HG03064 (cell line): ENCODE measurements around the gene SEPTIN5.
"Not testable (repeated sequence)": the region's sequence is repeated elsewhere in the genome, so short reads cannot be mapped to it uniquely, and the experiment has no call there.

Experiments
- ATAC-seq: cut with Tn5 transposase; IDR thresholded peaks from one replicate; pipeline ENCODE4 v1.9.1; 2021; ENCODE audit warnings: low read depth; ENCODE audit not compliant: unreplicated experiment

The SEPTIN5 gene

GRCh38 chr22:19714312-19715187, at the start of gene SEPTIN5:
Gene SEPTIN5, plus strand, starts transcription at chr22:19714503. Its CDS starts 86 bp downstream, at chr22:19714589.
- no peak for ATAC-seq

- no peak for ATAC-seq
Observed at GRCh38 chr22:19664951-19665783, 49.1 kb upstream of the SEPTIN5 start.

DNA sequence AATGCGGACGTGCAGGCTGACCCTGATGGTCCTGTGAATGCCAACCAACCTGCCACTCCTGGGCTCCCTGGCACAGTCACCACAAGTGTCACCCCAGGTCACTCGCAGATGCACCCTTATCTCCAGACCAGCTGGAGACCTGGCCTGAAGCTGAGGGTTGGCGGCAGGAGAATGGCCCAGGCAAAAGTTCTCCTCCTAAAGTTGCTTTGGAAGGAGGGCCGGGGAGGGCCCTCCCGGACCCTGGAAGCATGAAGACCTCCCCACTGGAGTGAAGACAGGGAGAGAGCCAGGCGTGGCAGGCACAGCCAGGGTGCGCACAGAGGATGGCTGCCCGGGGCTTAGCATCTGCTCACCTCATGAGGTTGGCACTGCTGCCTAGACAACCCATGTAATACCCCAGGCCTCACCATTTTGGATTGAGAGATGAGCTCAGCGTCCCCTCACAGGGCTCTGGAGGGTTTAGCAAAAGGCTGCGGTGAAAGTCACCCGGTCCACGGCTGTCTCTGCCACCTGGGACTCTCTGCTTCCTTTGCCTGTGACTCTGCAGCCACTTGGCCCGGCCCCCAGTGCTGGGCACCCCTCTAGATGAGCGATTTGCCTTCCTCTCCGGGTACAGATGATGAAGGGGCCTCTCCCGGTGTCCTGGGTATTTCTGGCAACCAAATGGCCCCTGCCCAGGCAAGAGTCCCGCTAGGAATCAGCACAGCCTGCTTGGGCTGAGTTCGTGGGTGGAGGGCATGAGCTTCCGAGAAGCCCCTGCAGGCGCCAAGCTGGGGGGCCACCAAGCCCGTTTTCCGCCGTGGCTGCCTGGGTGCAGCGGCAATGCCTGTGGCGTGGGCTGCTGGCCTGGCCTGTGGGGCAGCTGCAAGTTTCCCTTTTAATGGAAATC, 48.3 kb upstream of the SEPTIN5 start:
- ATAC-seq = no peak

- ATAC-seq = no peak
Observed at GRCh38 chr22:19666673-19667593, 47.4 kb upstream of the SEPTIN5 start.

DNA sequence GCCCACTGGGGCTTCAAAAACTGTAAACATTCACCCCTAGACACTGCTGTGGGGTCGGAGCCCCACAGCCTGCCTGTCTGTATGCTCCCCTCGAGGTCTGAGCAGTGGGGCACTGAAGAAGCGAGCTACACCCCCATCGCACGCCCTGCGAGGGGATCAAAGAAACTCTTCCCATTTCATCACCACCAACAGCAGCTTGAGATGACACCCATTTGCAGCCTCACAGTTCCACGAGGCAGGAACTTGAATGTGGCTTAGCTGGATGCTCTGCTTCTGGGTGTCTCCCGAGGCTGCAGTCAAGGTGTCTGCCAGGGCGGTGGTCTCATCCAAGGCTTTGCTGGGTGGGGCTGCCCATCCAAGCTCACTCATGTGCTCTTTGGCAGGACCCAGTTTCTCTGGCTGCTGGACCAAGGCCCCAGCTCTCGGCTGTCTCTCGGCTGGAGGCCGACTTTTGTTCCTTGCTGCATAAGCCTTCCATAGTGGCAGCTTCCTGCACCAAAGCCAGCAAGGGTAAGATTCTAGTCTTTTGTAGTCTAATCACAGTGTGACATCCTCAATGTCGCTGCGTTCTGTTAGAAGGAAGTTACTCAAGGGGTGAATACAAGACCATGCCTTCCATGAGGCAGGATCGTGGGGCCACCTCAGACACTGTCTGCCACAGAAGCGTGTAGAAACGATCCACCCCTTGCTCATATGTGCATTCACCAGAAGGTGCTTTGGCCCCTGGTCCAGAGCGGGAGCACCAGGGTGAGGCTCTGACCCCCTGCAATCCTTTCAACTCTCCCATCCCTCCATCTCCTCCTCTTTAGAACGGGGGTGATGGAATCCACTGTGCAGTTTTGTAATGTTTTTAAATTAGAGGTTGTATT, 46.2 kb upstream of the SEPTIN5 start:
- no peak for ATAC-seq

DNA sequence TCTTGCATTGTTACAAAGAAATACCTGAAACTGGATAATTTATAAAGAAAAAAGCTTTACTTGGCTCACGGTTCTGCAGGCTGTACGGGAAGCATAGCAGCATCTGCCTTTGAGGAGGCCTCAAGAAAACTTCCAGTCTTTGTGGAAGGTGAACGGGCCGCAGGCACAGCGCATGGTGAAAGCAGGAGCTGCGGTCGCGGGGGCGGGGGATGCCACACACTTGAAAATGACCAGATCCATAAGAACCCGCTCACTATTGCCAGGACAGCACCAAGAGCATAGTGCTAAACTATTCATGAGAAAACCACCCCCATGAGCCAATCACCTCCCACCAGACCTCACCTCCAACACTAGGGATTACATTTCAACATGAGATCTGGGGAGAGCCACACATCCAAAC, 45.6 kb upstream of the SEPTIN5 start:
- no peak for ATAC-seq

DNA sequence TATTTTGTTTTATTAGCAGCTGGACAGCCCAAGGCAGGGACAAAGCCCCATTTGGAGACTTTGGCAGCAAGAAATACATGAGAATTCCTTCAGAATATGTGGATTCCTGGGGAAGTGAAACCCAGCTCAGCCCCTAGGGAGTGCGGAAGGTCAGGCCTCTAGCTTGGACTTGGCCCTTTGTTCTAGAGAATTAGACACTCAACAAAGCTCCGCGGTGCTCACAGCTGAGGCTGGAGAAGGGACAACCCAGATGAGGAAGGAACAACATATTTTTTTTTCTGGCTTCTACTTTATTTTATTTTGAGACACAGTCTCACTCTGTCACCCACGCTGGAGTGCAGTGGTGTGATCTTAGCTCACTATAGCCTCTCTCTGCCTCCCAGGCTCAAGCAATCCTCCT, 44.7 kb upstream of the SEPTIN5 start:
- no peak for ATAC-seq

DNA sequence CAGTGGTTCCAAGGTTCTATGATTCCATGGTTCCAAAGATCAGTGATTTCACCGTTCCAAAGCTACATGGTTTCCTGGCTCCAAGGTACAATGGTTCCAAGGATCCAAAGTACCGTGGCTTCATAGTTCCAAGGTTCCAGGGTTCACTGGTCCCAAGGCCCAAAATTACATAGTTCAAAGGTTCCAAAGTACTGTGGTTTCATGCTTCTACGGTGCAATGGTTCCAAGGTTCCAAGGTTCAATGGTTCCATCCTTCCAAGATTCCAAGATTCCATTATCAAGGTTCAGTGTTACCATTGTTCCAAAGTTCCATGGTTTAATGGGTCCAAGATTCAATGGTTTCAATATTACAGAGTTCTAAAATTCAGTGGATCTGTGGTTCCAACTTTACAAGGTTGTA, 43.0 kb upstream of the SEPTIN5 start:
- no peak for ATAC-seq

DNA sequence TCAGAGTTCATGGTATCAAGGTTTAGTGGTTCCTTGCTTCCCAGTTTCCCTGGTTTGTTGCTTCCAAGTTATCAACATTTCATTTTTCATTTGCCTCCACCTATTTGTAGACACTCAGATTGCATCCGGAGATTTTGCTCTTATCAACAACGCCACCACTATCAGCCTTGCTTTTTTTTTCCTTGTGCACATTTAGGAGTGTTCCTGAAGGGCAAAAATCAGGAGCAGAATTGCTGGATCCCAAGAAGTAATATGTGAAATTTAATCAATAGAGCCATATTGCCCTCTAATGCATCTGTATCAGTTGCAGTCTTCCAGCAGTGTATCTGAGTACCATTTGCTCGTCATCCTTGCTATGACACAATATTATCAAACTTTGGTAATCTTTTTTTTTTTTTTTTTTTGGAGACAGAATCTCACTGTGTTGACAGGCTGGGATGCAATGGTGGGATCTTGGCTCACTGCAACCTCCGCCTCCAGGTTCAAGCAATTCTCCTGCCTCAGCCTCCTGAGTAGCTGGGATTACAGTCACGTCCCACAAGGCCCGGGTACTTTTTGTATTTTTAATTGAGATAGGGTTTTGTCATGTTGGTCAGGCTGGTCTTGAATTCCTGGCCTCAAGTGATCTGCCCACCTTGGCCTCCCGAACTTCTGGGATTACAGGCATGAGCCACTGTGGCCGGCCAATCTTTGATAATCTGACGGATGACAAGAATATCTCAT, 42.1 kb upstream of the SEPTIN5 start:
- no peak for ATAC-seq

- ATAC-seq = no peak
Observed at GRCh38 chr22:19673660-19674059, 40.6 kb upstream of the SEPTIN5 start.

- ATAC-seq = no peak
Observed at GRCh38 chr22:19674129-19674928, 40.0 kb upstream of the SEPTIN5 start.

DNA sequence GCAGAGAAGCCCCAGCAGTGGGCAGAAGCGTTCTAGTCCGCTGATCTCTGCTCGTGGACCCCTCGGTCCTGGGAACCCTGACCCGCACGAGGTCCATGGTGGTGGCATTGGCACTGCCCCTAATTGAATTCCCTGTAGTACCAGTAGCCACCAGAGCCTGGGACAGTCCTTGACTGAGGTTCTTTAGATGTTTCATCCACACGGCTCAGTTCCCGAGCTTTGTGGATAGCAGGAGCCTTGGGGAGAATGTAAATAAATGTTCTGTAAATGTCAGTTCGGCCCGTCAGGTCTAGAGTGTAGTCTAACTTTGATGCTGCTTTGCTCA, 39.4 kb upstream of the SEPTIN5 start:
- ATAC-seq = no peak

DNA sequence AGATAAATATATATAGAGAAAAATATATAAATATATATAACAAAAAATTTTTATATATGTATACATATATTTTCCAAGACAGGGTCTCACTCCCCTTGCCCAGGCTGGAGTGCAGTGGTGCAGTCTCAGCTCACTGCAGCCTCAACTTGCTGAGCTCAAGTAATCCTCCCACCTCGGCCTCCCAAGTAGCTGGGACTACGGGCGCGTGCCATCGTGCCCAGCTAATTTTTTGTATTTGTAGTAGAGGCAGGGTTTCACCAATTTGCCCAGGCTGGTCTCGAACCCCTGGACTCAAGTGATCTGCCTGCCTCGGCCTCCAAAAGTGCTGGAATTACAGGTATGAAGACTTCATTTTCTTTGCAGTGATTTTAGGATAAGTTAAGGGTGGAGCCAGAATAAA, 38.9 kb upstream of the SEPTIN5 start:
- no peak for ATAC-seq

GRCh38 chr22:19676437-19676836, 37.9 kb upstream of the SEPTIN5 start:
- not testable (repeated sequence) for ATAC-seq

GRCh38 chr22:19678949-19679521, 35.3 kb upstream of the SEPTIN5 start:
- ATAC-seq = no peak

GRCh38 chr22:19679522-19680101, 34.7 kb upstream of the SEPTIN5 start:
- ATAC-seq = no peak
